ENCODE data around the gene RAD21L1. TPM values are rescaled to one million over a fixed set of nuclear protein-coding genes. Genes with fewer than 3 reads are reported as not detected.
A peak's percentile ranks its signal among the peaks of the same experiment; 100 is the strongest.

Gene RAD21L1
- total RNA-seq, 1 donor from 2014 or later = not detected

DNA sequence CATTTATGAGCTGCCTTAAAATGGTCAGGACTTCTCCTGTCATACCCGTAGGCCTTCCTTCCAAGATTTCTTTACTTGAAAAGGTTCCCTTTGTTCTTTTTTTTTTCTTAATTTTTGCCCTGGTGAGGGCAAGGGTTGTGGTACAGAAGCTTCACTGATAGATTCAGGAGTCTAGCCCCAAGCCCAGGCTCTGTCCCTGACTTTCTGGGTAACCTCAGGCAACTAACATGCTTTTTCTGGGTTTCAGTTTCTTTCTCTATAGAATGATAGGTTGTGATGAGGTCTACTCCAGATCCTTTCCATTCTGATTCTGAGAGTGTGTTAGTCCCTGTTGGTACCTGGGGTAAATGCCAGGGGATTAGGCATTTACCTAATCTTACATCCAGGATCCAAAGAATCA, 61.5 kb downstream of the RAD21L1 start:
- Histone ChIP-seq H3K9ac (no peak overlapping the region), H3K4me2 (no peak overlapping the region), H3K27me3 (no peaks in the 10 kb centered on the region), H3K9me3 (ENCODE audit: low read depth) (no peaks in the 10 kb centered on the region), H3K27ac (no peak overlapping the region), H3K79me2 (ENCODE audit: low read depth) (no peaks in the 10 kb centered on the region), H2AFZ (replicated peaks) (no peak overlapping the region), H3K36me3 (no peaks in the 10 kb centered on the region), H3K4me1 (peaks cover 35% of the 10 kb centered on the region), H4K20me1 (ENCODE audit: low read depth) (no peaks in the 10 kb centered on the region), H3F3A (ENCODE audit: low read depth) (peaks cover 10% of the 10 kb centered on the region), H3K4me3 (no peak overlapping the region)
- H3K4me3 Mint-ChIP-seq = no peak overlapping the region
- H3K36me3 Mint-ChIP-seq = no peaks in the 10 kb centered on the region
- no peaks in the 10 kb centered on the region for H3K27me3 Mint-ChIP-seq (ENCODE audit: insufficient read depth, low read depth)
- H3K27ac Mint-ChIP-seq = no peak overlapping the region
- H3K9me3 Mint-ChIP-seq = no peaks in the 10 kb centered on the region
- DNase-seq (ENCODE audit: low spot score) = no peak
- TF ChIP-seq EZH2 (IDR thresholded peaks at IDR 0.05) = no peak
- TF ChIP-seq, protein P1, sequence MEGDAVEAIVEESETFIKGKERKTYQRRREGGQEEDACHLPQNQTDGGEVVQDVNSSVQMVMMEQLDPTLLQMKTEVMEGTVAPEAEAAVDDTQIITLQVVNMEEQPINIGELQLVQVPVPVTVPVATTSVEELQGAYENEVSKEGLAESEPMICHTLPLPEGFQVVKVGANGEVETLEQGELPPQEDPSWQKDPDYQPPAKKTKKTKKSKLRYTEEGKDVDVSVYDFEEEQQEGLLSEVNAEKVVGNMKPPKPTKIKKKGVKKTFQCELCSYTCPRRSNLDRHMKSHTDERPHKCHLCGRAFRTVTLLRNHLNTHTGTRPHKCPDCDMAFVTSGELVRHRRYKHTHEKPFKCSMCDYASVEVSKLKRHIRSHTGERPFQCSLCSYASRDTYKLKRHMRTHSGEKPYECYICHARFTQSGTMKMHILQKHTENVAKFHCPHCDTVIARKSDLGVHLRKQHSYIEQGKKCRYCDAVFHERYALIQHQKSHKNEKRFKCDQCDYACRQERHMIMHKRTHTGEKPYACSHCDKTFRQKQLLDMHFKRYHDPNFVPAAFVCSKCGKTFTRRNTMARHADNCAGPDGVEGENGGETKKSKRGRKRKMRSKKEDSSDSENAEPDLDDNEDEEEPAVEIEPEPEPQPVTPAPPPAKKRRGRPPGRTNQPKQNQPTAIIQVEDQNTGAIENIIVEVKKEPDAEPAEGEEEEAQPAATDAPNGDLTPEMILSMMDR (IDR thresholded peaks at IDR 0.05) = no peak
- TF ChIP-seq EZH2phosphoT487 (IDR thresholded peaks at IDR 0.05) = no peak
- H3K4me1 Mint-ChIP-seq = peaks cover 8% of the 10 kb centered on the region

DNA sequence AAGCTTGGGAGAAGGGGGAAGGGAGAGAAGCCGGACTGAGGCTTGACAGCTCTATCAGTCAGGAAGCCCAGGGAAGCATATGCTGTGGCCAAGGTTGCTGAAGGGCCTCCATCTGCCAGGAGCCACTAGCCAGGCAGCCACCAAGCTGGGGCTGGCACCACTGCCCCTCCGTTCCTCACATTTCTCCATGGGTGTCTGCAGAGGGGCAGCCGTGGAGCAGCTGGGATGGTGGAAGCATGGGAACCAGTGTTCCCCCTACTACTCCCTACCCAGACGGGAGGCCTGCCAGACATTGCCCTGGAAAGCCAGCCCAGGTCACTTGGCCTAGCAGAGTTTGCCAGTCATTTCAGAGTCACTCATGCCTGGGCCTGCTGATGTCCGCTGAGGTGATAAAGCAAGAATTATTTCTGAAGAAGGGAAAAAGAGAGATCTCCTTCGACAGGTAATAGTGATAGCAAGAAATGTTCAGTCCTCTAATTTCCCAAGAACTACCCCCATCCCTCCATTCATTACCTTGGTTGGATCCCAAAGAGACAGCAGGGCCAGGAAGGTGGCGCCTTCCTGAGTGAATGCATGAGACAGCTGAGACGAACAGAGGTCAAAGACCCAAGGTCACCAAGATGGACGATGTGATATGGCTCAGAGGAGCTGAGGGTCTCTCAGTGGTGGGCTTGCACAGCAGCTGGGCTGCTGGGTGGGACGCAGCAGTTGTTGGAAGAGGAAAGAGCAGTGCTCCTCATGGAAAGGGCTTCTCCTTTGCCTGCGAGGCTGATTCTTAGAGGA, 62.1 kb downstream of the RAD21L1 start:
- no peak overlapping the region for H3K9ac ChIP-seq
- peaks cover 12% of the 10 kb centered on the region for H3K4me1 Mint-ChIP-seq
- H3K9me3 Mint-ChIP-seq = no peaks in the 10 kb centered on the region
- no peaks in the 10 kb centered on the region for H3K79me2 ChIP-seq (ENCODE audit: low read depth)
- no peak overlapping the region for H2AFZ ChIP-seq (replicated peaks)
- no peak overlapping the region for H3K4me3 Mint-ChIP-seq
- DNase-seq (ENCODE audit: low spot score) = no peak
- no peak overlapping the region for H3K4me3 ChIP-seq
- TF ChIP-seq EZH2 (IDR thresholded peaks at IDR 0.05) (no peak), EZH2phosphoT487 (IDR thresholded peaks at IDR 0.05) (no peak)
- no peaks in the 10 kb centered on the region for H3K27me3 ChIP-seq
- H3K27me3 Mint-ChIP-seq (ENCODE audit: insufficient read depth, low read depth) = no peaks in the 10 kb centered on the region
- H3K9me3 ChIP-seq (ENCODE audit: low read depth) = no peaks in the 10 kb centered on the region
- H3K36me3 Mint-ChIP-seq = no peaks in the 10 kb centered on the region
- peaks cover 10% of the 10 kb centered on the region for H3F3A ChIP-seq (ENCODE audit: low read depth)
- no peak overlapping the region for H3K27ac ChIP-seq
- no peaks in the 10 kb centered on the region for H4K20me1 ChIP-seq (ENCODE audit: low read depth)
- H3K27ac Mint-ChIP-seq = no peak overlapping the region
- peaks cover 32% of the 10 kb centered on the region for H3K4me1 ChIP-seq
- H3K4me2 ChIP-seq = no peak overlapping the region
- H3K36me3 ChIP-seq = no peaks in the 10 kb centered on the region

DNA sequence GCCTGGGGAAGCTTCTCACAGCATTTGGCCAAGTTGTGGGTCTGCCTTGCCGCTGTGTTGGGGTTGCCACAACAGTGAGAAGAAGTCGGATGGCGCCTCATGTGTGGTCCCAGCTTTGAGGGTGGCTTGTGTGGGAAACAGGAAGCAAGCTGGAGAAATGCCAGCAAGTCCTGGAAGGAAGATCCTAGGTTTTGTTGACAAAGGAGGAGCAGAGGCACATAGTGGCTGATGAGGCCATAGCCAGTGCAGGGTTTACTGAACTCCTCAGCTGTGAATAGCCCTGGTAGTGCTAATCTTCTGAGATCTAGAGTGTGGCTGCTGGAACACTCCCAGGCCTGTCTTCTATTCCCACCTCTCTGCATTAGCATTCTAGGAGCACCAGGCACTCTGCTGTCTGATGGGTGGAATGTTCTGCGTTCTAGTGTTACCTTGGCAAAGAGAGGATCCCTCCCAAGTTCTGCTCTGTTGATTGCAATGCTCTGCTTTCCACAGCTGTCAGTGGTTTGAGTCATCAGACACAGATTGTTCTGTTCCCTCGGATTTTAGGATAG, 65.4 kb downstream of the RAD21L1 start:
- no peak for TF ChIP-seq EZH2 (IDR thresholded peaks at IDR 0.05)
- TF ChIP-seq, protein P1 (IDR thresholded peaks at IDR 0.05) = no peak
- TF ChIP-seq EZH2phosphoT487 (IDR thresholded peaks at IDR 0.05) = no peak
- no peak overlapping the region for H3K4me3 Mint-ChIP-seq
- H3K36me3 Mint-ChIP-seq = no peaks in the 10 kb centered on the region
- DNase-seq (ENCODE audit: low spot score) = no peak
- H4K20me1 ChIP-seq (ENCODE audit: low read depth) = no peaks in the 10 kb centered on the region
- H3K79me2 ChIP-seq (ENCODE audit: low read depth) = no peaks in the 10 kb centered on the region
- no peak overlapping the region for H3K9ac ChIP-seq
- no peaks in the 10 kb centered on the region for H3K27me3 Mint-ChIP-seq (ENCODE audit: insufficient read depth, low read depth)
- no peaks in the 10 kb centered on the region for H3K9me3 Mint-ChIP-seq
- peaks cover 10% of the 10 kb centered on the region for H3K4me1 ChIP-seq
- H3K27ac ChIP-seq = no peak overlapping the region
- H2AFZ ChIP-seq (replicated peaks) = no peak overlapping the region
- H3K36me3 ChIP-seq = no peaks in the 10 kb centered on the region
- H3K9me3 ChIP-seq (ENCODE audit: low read depth) = no peaks in the 10 kb centered on the region
- no peak overlapping the region for H3K4me3 ChIP-seq
- no peak overlapping the region for H3K27ac Mint-ChIP-seq
- no peaks in the 10 kb centered on the region for H3K27me3 ChIP-seq
- H3F3A ChIP-seq (ENCODE audit: low read depth) = no peaks in the 10 kb centered on the region
- no peak overlapping the region for H3K4me2 ChIP-seq
- H3K4me1 Mint-ChIP-seq = peaks cover 8% of the 10 kb centered on the region

DNA sequence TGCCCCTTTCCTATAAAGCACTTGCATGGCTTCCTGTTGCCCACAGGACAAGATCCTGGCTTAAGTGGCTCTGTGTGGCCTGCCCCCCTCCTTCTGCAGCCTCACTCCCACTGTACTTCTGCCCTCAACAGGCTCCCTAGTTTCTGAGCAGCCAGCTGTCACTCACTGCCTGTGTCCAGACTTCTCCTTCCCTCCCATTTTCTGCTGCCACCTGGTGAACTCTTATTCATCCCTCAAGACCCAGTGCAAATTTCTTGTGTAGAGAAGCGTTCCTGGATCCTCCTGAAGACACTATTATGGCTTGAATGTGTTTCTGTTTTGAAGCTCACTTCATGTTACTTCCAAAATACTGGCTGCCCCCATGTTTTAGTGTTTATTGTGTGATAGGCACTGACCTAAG, 66.8 kb downstream of the RAD21L1 start:
- Histone ChIP-seq H4K20me1 (ENCODE audit: low read depth) (no peaks in the 10 kb centered on the region), H3K36me3 (no peaks in the 10 kb centered on the region), H3K4me1 (peaks cover 5% of the 10 kb centered on the region), H3K27ac (no peak overlapping the region), H2AFZ (replicated peaks) (no peak overlapping the region), H3K4me2 (no peak overlapping the region), H3K79me2 (ENCODE audit: low read depth) (no peaks in the 10 kb centered on the region), H3K9me3 (ENCODE audit: low read depth) (no peaks in the 10 kb centered on the region), H3K9ac (no peak overlapping the region), H3K4me3 (no peak overlapping the region), H3K27me3 (no peaks in the 10 kb centered on the region), H3F3A (ENCODE audit: low read depth) (no peaks in the 10 kb centered on the region)
- Mint-ChIP-seq H3K27me3 (ENCODE audit: insufficient read depth, low read depth) (no peaks in the 10 kb centered on the region), H3K9me3 (no peaks in the 10 kb centered on the region), H3K36me3 (no peaks in the 10 kb centered on the region), H3K4me1 (peaks cover 8% of the 10 kb centered on the region), H3K4me3 (no peak overlapping the region), H3K27ac (peak overlapping the region; percentile 63)
- TF ChIP-seq EZH2 (IDR thresholded peaks at IDR 0.05) = no peak
- no peak for TF ChIP-seq EZH2phosphoT487 (IDR thresholded peaks at IDR 0.05)
- TF ChIP-seq, protein P1 (IDR thresholded peaks at IDR 0.05) = no peak
- no peak for DNase-seq (ENCODE audit: low spot score)
